Neural cell (in vitro differentiated cells): ENCODE measurements around the gene PADI6.

Experiments used
- EP300 ChIP-seq: fragments of 450-650 bp; conservative IDR thresholded peaks from 2 replicates; pipeline ENCODE4 v1.6.1; 2014; ENCODE audit warnings: antibody characterized with exemption, mild to moderate bottlenecking, moderate library complexity; ENCODE audit not compliant: poor library complexity, severe bottlenecking
- EZH2 ChIP-seq: fragments of 200-600, 300-800 bp; shearing (Covaris generic), sonication (generic); IDR thresholded peaks from 2 replicates; pipeline ENCODE4 v1.6.1; 2014; ENCODE audit warnings: antibody characterized with exemption, low read length, borderline replicate concordance, mild to moderate bottlenecking; ENCODE audit not compliant: insufficient read depth, poor library complexity, severe bottlenecking
- MXI1 ChIP-seq: fragments of 450-650 bp; conservative IDR thresholded peaks from 2 replicates; pipeline ENCODE4 v1.6.1; 2014; ENCODE audit warnings: antibody characterized with exemption, mild to moderate bottlenecking; ENCODE audit not compliant: poor library complexity, severe bottlenecking
- POLR2AphosphoS5 ChIP-seq: IDR thresholded peaks from 2 replicates; pipeline ENCODE4 v1.6.1; 2012
- RAD21 ChIP-seq: fragments of 450-650 bp; conservative IDR thresholded peaks from 2 replicates; pipeline ENCODE4 v1.6.1; 2014; ENCODE audit warnings: antibody characterized with exemption, mild to moderate bottlenecking, moderate library complexity
- SMC3 ChIP-seq: fragments of 450-650 bp; conservative IDR thresholded peaks from 2 replicates; pipeline ENCODE4 v1.6.1; 2014; ENCODE audit warnings: antibody characterized with exemption, mild to moderate bottlenecking, moderate library complexity; ENCODE audit not compliant: poor library complexity
- TAF1 ChIP-seq: IDR thresholded peaks from 2 replicates; pipeline ENCODE4 v1.6.1; 2012; ENCODE audit warnings: low read depth
- TF ChIP-seq, protein P1 (sequence below): fragments of 450-650 bp; IDR thresholded peaks from 2 replicates; pipeline ENCODE4 v1.5.1; 2014; ENCODE audit warnings: antibody characterized with exemption, mild to moderate bottlenecking, moderate library complexity; ENCODE audit not compliant: poor library complexity, severe bottlenecking
- TF ChIP-seq, protein P2 (sequence below): IDR thresholded peaks from 2 replicates; pipeline ENCODE4 v1.6.1; 2012; ENCODE audit warnings: borderline replicate concordance

DNA sequence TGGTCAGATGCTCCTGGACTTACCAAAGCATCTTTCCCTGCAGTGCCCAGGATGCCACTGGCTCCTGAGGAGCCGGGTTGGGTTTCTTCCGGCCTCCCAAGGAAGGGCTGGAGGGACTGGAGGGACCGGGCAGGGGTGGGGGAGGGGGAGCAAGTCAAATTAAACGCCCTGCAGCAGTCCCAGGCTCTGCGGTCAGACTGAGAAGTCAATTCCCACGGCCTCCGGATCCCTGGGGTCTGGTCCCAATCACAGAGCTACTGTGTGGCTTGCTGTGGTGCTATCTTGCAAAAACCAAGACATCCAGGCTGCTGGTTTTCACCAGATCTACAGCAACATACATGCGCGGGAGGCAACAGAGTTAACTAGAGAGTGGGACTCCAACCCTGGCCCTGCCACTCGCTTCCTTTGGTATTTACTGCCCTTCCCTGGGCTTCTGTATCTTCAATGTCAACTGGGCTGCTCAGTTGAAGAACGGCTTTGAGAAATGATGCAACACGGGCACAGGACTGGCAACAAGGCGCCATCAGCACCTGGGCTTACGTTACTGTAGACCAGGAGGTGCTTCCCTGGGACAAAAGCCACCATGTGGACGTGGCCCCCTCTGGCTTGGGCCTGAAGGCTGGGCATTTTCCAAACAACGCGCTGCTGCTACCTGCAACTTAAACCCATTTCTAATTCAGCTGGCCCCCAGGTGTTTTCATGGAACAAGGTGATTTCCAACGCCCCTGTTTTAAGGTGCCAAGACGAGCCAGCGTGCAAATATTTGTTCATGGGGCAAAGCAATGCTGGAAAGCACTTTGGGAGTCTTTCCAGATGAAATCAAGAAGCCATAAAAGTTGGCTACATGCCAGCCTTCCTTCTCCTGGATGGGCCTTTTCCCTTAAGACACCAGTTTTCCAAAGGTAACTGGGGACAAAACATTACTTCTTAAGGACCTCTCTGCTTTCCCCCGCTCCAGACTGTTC lies 56.0 kb downstream of the PADI6 start:
- TF ChIP-seq, protein P1, sequence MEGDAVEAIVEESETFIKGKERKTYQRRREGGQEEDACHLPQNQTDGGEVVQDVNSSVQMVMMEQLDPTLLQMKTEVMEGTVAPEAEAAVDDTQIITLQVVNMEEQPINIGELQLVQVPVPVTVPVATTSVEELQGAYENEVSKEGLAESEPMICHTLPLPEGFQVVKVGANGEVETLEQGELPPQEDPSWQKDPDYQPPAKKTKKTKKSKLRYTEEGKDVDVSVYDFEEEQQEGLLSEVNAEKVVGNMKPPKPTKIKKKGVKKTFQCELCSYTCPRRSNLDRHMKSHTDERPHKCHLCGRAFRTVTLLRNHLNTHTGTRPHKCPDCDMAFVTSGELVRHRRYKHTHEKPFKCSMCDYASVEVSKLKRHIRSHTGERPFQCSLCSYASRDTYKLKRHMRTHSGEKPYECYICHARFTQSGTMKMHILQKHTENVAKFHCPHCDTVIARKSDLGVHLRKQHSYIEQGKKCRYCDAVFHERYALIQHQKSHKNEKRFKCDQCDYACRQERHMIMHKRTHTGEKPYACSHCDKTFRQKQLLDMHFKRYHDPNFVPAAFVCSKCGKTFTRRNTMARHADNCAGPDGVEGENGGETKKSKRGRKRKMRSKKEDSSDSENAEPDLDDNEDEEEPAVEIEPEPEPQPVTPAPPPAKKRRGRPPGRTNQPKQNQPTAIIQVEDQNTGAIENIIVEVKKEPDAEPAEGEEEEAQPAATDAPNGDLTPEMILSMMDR = no peak
- TF ChIP-seq TAF1 (no peak), EZH2 (no peak), MXI1 (no peak), POLR2AphosphoS5 (no peak), EP300 (no peak), RAD21 (no peak), SMC3 (no peak)
- TF ChIP-seq, protein P2, sequence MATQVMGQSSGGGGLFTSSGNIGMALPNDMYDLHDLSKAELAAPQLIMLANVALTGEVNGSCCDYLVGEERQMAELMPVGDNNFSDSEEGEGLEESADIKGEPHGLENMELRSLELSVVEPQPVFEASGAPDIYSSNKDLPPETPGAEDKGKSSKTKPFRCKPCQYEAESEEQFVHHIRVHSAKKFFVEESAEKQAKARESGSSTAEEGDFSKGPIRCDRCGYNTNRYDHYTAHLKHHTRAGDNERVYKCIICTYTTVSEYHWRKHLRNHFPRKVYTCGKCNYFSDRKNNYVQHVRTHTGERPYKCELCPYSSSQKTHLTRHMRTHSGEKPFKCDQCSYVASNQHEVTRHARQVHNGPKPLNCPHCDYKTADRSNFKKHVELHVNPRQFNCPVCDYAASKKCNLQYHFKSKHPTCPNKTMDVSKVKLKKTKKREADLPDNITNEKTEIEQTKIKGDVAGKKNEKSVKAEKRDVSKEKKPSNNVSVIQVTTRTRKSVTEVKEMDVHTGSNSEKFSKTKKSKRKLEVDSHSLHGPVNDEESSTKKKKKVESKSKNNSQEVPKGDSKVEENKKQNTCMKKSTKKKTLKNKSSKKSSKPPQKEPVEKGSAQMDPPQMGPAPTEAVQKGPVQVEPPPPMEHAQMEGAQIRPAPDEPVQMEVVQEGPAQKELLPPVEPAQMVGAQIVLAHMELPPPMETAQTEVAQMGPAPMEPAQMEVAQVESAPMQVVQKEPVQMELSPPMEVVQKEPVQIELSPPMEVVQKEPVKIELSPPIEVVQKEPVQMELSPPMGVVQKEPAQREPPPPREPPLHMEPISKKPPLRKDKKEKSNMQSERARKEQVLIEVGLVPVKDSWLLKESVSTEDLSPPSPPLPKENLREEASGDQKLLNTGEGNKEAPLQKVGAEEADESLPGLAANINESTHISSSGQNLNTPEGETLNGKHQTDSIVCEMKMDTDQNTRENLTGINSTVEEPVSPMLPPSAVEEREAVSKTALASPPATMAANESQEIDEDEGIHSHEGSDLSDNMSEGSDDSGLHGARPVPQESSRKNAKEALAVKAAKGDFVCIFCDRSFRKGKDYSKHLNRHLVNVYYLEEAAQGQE = no peak
